ENCODE results near the gene KCNH2.

Gene KCNH2

GRCh38 chr7:150909200-150909995 is 68.7 kb downstream of the KCNH2 start:
- no peak for DNase-seq (ENCODE audit: low spot score)

GRCh38 chr7:150908173-150908572 is 69.9 kb downstream of the KCNH2 start:
- no peak for DNase-seq (ENCODE audit: low spot score)

GRCh38 chr7:150904011-150904909 is 73.9 kb downstream of the KCNH2 start:
- no peak for DNase-seq (ENCODE audit: low spot score)

GRCh38 chr7:150903606-150904005 is 74.5 kb downstream of the KCNH2 start:
- no peak for DNase-seq (ENCODE audit: low spot score)

GRCh38 chr7:150902078-150903033 is 75.8 kb downstream of the KCNH2 start:
- DNase-seq (ENCODE audit: low spot score) = no peak

- DNase-seq (ENCODE audit: low spot score) = no peak
Observed at GRCh38 chr7:150901160-150902035, 76.7 kb downstream of the KCNH2 start.

GRCh38 chr7:150900675-150901074 is 77.4 kb downstream of the KCNH2 start:
- no peak for DNase-seq (ENCODE audit: low spot score)

- DNase-seq (ENCODE audit: low spot score) = peak; percentile 75
Observed at GRCh38 chr7:150898475-150899011, 79.6 kb downstream of the KCNH2 start.

- DNase-seq (ENCODE audit: low spot score) = no peak
Observed at GRCh38 chr7:150897502-150898474, 80.3 kb downstream of the KCNH2 start.

- DNase-seq (ENCODE audit: low spot score) = no peak
Observed at GRCh38 chr7:150896562-150897209, 81.4 kb downstream of the KCNH2 start.

- no peak for DNase-seq (ENCODE audit: low spot score)
Observed at GRCh38 chr7:150895809-150896208, 82.3 kb downstream of the KCNH2 start.

Data from SK-N-DZ (cell line).